Stimulated activated effector memory CD8-positive, alpha-beta T cell treated with anti-CD3 and anti-CD28 coated beads, Interleukin-12 subunit alpha, Interleukin-12 subunit beta, amount 100 ng/mL, for 72 hours (primary cell): ENCODE data around the gene NNT.
"Not testable (repeated sequence)": the region's sequence is repeated elsewhere in the genome, so short reads cannot be mapped to it uniquely, and the experiment has no call there.

ENCODE experiments used
- ATAC-seq: fragments of 150-1000 bp; cut with Tn5 transposase; 2 replicates; pipeline ENCODE4 v1.10.0; 2021
- DNase-seq, 2 donors: peaks; one replicate each; pipeline ENCODE4 v3.0.0; 2021 to 2022; ENCODE audit warnings: low spot score in 2 of 2
- H3K27ac Mint-ChIP-seq: one replicate; pipeline ENCODE4 v1.8.0; 2022; ENCODE audit warnings: mild to moderate bottlenecking, mixed read lengths
- H3K36me3 Mint-ChIP-seq: one replicate; pipeline ENCODE4 v1.8.0; 2022; ENCODE audit warnings: mild to moderate bottlenecking, mixed read lengths
- H3K4me1 Mint-ChIP-seq: one replicate; pipeline ENCODE4 v1.8.0; 2022; ENCODE audit warnings: mixed read lengths
- H3K4me3 Mint-ChIP-seq: one replicate; pipeline ENCODE4 v1.8.0; 2022; ENCODE audit warnings: mild to moderate bottlenecking, mixed read lengths
- H3K9me3 Mint-ChIP-seq: one replicate; pipeline ENCODE4 v1.8.0; 2022; ENCODE audit warnings: mixed read lengths

The NNT gene

DNA sequence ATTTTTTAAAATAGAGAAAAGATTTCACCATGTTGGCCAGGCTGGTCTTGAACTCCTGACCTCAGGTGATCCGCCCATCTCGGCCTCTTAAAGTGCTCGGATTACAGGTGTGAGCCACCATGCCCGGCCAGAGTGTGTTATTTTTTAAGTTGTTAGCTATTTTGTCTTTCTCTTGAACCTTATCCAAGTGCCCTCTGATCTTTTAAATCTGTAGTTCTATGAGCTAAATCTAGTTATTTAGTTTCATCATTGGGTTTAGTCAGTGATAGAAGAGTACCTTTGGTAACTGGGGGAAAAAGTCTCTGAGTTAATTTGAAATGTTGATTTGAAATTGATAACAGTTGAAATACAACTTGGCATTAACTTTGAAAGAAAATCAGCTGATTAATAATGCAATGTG, 88.3 kb downstream of the NNT start:
- Mint-ChIP-seq H3K9me3 (peaks cover 6% of the 10 kb centered on the region), H3K4me1 (peaks cover 23% of the 10 kb centered on the region), H3K4me3 (no peak overlapping the region), H3K36me3 (peaks cover 30% of the 10 kb centered on the region), H3K27ac (no peak overlapping the region)
- ATAC-seq (no peak), DNase-seq (no peak)

DNA sequence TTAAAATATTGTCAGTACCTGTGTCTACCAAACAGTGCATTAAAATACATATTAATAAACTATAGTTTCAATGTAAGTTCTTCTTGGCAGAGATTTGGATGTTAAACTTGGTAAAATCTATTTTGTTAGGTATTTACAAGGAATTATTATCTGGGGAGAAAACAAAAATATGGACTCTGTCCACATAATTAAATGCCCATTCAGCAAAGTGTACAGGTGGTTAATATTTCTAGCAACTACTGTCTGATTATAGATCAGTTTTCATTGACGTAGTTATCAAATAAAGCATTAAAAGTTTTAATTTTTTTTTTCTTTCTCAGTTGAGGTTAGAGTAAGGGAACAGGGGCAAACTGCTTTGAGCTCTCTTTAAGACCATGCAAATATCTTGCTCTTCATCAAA, 88.9 kb downstream of the NNT start:
- H3K9me3 Mint-ChIP-seq: peaks cover 6% of the 10 kb centered on the region
- ATAC-seq: no peak
- H3K27ac Mint-ChIP-seq: no peak overlapping the region

DNA sequence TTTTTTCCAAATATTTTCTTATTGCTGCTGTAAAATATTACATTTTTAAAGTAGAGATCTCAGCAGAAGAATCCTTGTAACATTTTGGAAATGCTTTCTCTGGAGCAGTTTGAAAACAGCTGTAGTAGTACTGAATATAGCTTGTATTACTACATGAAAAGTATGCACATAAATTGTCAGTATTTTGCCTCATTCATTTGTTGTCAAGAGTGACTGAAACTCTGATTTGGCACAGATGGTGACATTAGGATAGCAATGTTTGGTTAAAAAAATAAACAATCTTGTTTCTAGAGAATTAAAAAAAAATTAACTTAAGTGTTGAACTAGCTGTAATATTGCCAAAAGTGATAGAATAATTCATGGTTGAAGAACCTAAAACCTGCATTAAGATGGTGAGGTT, 90.4 kb downstream of the NNT start:
- Mint-ChIP-seq H3K4me1 (peaks cover 32% of the 10 kb centered on the region), H3K27ac (no peak overlapping the region), H3K4me3 (no peak overlapping the region), H3K9me3 (peaks cover 4% of the 10 kb centered on the region), H3K36me3 (peaks cover 30% of the 10 kb centered on the region)
- ATAC-seq: no peak
- no peak for DNase-seq

More for the DNA sequence above, 88.9 kb downstream of the NNT start:
- peaks cover 23% of the 10 kb centered on the region for H3K4me1 Mint-ChIP-seq
- H3K36me3 Mint-ChIP-seq: peaks cover 30% of the 10 kb centered on the region
- no peak overlapping the region for H3K4me3 Mint-ChIP-seq
- no peak for DNase-seq

DNA sequence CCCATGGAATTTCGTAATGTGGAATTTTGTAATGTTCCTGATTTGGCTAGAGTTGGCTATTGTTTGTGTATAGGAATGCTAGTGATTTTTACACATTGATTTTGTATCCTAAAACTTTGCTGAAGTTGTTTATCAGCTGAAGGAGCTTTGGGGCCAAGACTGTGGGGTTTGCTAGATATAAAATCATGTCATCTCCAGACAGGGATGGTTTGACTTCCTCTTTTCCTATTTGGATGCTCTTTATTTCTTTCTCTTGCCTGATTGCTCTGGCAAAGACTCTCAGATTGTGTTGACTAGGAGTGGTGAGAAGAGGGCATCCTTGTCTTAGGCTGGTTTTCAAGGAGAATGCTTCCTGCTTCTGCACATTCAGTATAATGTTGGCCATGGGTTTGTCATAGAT, 91.0 kb downstream of the NNT start:
- DNase-seq: no peak
- Mint-ChIP-seq H3K27ac (no peak overlapping the region), H3K4me1 (peaks cover 32% of the 10 kb centered on the region), H3K9me3 (peaks cover 4% of the 10 kb centered on the region), H3K4me3 (no peak overlapping the region), H3K36me3 (peaks cover 28% of the 10 kb centered on the region)
- no peak for ATAC-seq

DNA sequence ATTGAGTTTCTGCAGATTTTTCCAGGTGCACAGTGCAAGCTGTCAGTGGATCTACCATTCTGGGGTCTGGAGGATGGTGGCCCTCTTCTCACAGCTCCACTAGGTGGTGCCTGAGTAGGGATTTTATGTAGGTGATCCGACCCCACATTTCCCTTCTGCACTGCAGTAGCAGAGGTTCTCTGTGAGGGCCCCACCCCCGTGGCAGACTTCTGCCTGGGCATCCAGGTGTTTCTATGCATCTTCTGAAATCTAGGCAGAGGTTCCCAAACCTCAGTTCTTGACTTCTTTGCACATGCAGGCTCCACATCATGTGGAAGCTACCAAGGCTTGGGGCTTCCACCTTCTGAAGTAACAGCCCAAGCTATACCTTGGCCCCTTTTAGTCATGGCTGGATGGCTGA, 93.5 kb downstream of the NNT start:
- not testable (repeated sequence) for H3K27ac Mint-ChIP-seq, H3K4me3 Mint-ChIP-seq, DNase-seq, H3K9me3 Mint-ChIP-seq, ATAC-seq
- H3K36me3 Mint-ChIP-seq: peaks cover 16% of the 10 kb centered on the region
- peaks cover 32% of the 10 kb centered on the region for H3K4me1 Mint-ChIP-seq

DNA sequence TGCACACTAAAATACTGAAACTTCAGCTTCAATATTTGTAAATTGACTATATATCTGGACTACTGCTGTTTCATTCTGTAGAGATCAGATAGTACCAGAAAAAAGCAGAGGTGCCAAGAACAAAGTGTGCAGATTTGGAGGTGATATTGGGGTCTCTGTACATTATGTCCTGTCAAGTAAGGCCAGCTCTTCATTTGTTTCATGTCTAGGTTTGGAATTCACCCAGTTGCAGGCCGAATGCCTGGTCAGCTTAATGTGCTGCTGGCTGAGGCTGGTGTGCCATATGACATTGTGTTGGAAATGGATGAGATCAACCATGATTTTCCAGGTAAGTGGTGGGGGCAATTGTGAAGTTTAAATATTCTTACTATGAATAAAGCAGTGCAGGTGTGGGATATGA, 96.9 kb downstream of the NNT start:
- no peak for ATAC-seq
- no peak for DNase-seq
- H3K4me3 Mint-ChIP-seq: no peak overlapping the region
- H3K4me1 Mint-ChIP-seq: peaks cover 21% of the 10 kb centered on the region
- H3K36me3 Mint-ChIP-seq: peaks cover 40% of the 10 kb centered on the region
- H3K27ac Mint-ChIP-seq: no peak overlapping the region
- H3K9me3 Mint-ChIP-seq: peaks cover 4% of the 10 kb centered on the region

DNA sequence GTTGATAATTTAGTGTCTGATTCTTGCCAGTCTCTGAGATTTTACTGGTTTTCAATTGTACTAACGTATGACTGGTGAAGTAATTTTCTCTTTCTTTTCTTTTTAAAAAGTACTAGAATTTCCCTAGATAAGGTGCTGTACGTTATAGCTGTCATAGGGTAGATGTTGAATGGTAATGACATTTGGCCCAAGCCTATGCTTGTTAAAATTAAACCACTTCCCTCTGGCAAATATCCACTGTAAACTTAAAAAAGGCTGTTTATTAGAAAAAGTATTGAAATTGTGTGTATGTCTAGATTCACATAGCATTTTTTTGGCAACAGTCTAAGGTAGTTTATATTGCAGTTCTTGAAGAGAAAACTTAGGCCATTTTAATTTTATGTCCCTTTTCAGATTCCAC, 97.6 kb downstream of the NNT start:
- no peak overlapping the region for H3K27ac Mint-ChIP-seq
- peaks cover 14% of the 10 kb centered on the region for H3K4me1 Mint-ChIP-seq
- no peak overlapping the region for H3K4me3 Mint-ChIP-seq
- DNase-seq (no peak), ATAC-seq (no peak)
- H3K36me3 Mint-ChIP-seq: peaks cover 47% of the 10 kb centered on the region
- peaks cover 4% of the 10 kb centered on the region for H3K9me3 Mint-ChIP-seq

DNA sequence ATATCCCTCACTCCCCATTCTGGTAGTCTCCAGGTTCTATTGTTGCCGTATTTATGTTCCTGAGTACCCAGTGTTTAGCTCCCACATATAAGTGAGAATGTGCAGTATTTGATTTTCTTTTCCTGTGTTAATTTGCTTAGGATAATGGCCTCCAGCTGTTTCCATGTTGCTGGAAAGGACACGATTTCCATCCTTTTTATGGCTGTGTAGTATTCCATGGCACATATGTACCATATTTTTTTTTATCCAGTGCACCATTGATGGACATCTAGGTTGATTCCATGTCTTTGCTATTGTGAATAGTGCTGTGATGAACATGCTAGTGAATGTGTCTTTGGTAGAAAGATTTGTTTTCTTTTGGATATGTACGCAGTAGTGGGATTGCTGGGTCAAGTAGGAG, 98.2 kb downstream of the NNT start:
- Mint-ChIP-seq H3K27ac (no peak overlapping the region), H3K9me3 (no peaks in the 10 kb centered on the region), H3K4me1 (peaks cover 9% of the 10 kb centered on the region), H3K4me3 (no peak overlapping the region), H3K36me3 (peaks cover 50% of the 10 kb centered on the region)
- no peak for ATAC-seq
- DNase-seq: no peak

DNA sequence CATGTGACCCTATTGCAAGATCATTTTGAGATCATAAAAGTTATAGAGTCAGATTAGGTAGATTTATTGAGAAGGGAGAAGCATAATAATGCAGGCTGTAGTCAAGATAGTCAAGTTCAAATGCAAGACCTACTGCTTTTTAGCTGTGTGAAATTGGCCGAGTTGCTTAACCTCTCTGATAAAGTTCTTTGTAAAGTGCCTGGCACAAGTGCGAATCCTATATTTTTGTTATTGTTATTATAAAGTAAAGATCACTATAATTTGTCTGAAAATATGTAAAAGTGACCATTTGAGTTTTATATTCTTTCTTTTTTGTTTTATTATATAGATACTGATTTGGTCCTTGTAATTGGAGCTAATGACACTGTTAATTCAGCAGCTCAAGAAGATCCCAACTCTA, 99.3 kb downstream of the NNT start:
- Mint-ChIP-seq H3K9me3 (no peaks in the 10 kb centered on the region), H3K36me3 (peaks cover 55% of the 10 kb centered on the region), H3K27ac (no peak overlapping the region), H3K4me1 (peaks cover 5% of the 10 kb centered on the region), H3K4me3 (no peak overlapping the region)
- DNase-seq: no peak
- ATAC-seq: no peak

DNA sequence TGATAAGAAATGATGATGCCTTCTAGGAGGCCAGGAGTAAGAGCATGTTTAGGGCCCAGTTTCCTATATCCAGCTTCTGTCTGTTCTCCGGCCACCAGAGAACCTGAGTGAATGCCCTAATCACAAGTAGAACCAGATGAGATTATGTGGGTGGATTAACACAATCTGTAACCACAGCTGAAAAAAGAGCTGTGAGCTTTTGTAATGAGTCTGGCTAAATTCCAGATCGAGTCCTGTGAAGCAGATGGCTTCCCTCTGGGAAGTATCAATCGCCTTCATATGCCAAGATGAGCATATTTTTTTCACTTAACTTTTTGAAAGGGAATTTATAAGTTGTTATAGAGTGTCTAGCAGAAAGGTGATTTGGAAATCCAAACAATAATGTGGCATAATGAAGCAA, 99.8 kb downstream of the NNT start:
- no peaks in the 10 kb centered on the region for H3K4me1 Mint-ChIP-seq
- no peaks in the 10 kb centered on the region for H3K9me3 Mint-ChIP-seq
- peaks cover 55% of the 10 kb centered on the region for H3K36me3 Mint-ChIP-seq
- H3K27ac Mint-ChIP-seq: no peak overlapping the region
- no peak for DNase-seq
- no peak overlapping the region for H3K4me3 Mint-ChIP-seq
- no peak for ATAC-seq

DNA sequence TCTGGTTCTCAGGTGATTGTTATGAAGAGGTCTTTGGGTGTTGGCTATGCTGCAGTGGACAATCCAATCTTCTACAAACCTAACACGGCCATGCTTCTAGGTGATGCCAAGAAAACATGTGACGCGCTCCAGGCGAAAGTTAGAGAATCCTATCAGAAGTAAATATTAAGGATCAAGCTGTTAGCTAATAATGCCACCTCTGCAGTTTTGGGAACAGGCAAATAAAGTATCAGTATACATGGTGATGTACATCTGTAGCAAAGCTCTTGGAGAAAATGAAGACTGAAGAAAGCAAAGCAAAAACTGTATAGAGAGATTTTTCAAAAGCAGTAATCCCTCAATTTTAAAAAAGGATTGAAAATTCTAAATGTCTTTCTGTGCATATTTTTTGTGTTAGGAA, 101.3 kb downstream of the NNT start:
- peaks cover 55% of the 10 kb centered on the region for H3K36me3 Mint-ChIP-seq
- no peak for ATAC-seq
- H3K9me3 Mint-ChIP-seq: no peaks in the 10 kb centered on the region
- no peaks in the 10 kb centered on the region for H3K4me1 Mint-ChIP-seq
- H3K27ac Mint-ChIP-seq: no peak overlapping the region
- DNase-seq: no peak
- no peak overlapping the region for H3K4me3 Mint-ChIP-seq

DNA sequence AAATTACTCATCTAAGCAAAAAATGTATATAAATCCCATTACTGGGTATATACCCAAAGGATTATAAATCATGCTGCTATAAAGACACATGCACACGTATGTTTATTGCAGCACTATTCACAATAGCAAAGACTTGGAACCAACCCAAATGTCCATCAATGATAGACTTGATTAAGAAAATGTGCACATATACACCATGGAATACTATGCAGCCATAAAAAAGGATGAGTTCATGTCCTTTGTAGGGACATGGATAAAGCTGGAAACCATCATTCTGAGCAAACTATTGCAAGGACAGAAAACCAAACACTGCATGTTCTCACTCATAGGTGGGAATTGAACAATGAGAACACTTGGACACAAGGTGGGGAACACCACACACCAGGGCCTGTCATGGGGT, 103.6 kb downstream of the NNT start:
- ATAC-seq, H3K4me1 Mint-ChIP-seq, H3K4me3 Mint-ChIP-seq, DNase-seq, H3K9me3 Mint-ChIP-seq, H3K27ac Mint-ChIP-seq: not testable (repeated sequence)
- peaks cover 49% of the 10 kb centered on the region for H3K36me3 Mint-ChIP-seq

DNA sequence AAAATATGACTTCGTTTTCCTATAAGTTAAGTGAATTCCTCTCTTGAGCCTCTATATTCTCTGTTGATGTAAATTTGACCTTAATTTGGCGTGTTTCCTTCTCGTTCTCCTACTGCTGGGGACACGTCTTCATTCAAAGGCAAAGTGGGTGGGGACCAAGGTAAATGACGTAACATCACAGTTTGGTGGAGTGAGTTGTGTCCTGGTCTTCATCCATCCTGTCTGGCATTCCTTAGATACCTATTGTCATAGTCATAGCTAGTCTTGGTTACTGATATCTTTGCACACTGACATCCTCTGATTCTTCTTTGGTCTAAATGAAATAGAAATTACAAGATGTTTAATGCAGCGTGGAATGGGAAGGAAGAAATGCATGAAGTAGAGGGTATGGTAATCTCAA, 108.5 kb downstream of the NNT start:
- no peak overlapping the region for H3K4me3 Mint-ChIP-seq
- no peak overlapping the region for H3K27ac Mint-ChIP-seq
- H3K4me1 Mint-ChIP-seq: no peaks in the 10 kb centered on the region
- no peak for DNase-seq
- no peak for ATAC-seq
- H3K9me3 Mint-ChIP-seq: no peaks in the 10 kb centered on the region
- peaks cover 2% of the 10 kb centered on the region for H3K36me3 Mint-ChIP-seq

DNA sequence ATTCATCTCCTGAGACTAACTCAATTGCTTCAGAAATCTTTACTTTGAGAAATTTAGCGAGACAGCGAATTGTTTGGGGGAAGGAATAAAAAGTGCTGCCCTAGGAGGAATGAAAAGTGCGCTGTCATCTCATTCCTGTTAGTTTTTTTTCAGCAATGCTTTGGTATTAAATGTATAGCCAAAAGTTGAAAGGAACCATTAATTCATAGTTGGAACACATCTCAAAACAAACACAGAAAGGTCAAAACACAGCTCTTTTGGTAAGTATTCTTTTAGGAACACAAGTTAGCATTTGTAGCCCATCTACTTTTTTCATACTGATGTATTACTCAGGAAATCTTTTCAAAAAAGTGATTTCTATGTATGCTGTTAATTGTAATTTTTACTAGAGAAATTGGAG, 109.1 kb downstream of the NNT start:
- ATAC-seq: no peak
- no peak for DNase-seq
- Mint-ChIP-seq H3K36me3 (no peaks in the 10 kb centered on the region), H3K9me3 (no peaks in the 10 kb centered on the region), H3K4me3 (no peak overlapping the region), H3K27ac (no peak overlapping the region), H3K4me1 (no peaks in the 10 kb centered on the region)

DNA sequence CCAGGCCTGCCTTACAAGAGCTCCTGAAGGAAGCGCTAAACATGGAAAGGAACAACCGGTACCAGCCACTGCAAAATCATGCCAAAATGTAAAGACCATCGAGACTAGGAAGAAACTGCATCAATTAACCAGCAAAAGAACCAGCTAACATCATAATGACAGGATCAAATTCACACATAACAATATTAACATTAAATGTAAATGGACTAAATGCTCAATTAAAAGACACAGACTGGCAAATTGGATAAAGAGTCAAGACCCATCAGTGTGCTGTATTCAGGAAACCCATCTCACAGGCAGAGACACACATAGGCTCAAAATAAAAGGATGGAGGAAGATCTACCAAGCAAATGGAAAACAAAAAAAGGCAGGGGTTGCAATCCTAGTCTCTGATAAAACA, 116.8 kb downstream of the NNT start:
- not testable (repeated sequence) for H3K4me1 Mint-ChIP-seq, DNase-seq, H3K4me3 Mint-ChIP-seq, ATAC-seq, H3K27ac Mint-ChIP-seq, H3K9me3 Mint-ChIP-seq, H3K36me3 Mint-ChIP-seq

DNA sequence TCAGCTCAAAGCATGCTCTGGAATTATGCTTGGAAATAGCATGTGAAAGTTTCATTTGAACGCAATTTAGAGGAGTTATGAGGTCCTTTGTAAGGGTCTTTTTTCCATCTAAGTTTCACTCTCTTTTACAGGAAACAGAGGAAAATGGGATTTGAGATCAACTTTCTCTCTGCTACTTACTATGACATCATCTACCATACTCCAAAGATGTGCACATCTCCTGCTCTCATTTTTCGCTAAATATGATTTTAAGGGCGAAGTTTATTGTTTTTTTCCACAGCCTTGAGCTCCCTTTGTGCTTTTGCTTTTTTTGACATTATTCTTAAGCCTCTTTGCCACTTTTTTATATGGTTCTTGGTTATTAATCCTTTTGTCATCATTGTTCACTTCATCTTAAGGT, 125.6 kb downstream of the NNT start:
- Mint-ChIP-seq H3K36me3 (no peaks in the 10 kb centered on the region), H3K27ac (no peak overlapping the region), H3K4me1 (no peaks in the 10 kb centered on the region), H3K4me3 (no peak overlapping the region), H3K9me3 (no peaks in the 10 kb centered on the region)
- ATAC-seq (no peak), DNase-seq (no peak)

DNA sequence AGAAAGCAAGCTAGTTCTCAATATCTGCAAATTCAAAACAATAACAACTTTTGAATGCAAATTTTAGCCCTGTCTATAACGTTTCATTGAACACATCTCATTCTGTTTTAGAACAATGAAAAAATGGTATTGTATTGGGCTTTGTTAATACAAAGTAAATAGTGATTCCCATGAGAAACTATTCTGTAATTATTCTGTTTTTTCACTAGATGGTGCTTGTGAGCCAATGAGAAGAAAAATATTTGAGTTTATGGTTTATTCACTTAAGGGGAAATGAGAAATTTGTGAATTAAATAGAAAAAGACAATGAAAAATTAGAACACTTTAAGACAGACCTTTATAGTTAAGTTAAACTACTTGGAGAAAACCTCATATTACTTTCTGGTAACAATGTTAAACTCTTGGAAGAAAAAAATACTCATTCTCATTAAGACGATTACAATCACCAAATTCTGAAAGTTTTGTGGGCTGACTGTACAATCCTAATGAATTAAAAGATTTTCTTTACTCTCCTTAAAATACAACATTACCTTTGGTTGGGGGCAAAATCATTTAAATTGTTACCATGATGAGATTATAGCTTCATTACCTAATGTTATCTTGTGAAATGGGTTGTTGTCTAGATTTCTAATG, 127.0 kb downstream of the NNT start:
- H3K4me1 Mint-ChIP-seq: no peaks in the 10 kb centered on the region
- ATAC-seq: no peak

More for the DNA sequence above, 127.0 kb downstream of the NNT start:
- DNase-seq: no peak
- H3K9me3 Mint-ChIP-seq: no peaks in the 10 kb centered on the region
- no peak overlapping the region for H3K4me3 Mint-ChIP-seq
- no peaks in the 10 kb centered on the region for H3K36me3 Mint-ChIP-seq
- no peak overlapping the region for H3K27ac Mint-ChIP-seq
